Loucy (cell line): Measurements from ENCODE around the gene SHROOM2.

ENCODE experiments used
- H2AFZ ChIP-seq: fragments of 200-600 bp; sonication (generic); 2 replicates; pipeline ENCODE4 v1.6.0; 2016; ENCODE audit warnings: antibody characterized with exemption, mild to moderate bottlenecking, low read length, moderate library complexity
- H3F3A ChIP-seq: fragments of 200-600 bp; 2 replicates; pipeline ENCODE4 v1.6.0; 2016; ENCODE audit warnings: antibody characterized with exemption, low read depth, mild to moderate bottlenecking
- H3K27me3 ChIP-seq: fragments of 200-600 bp; sonication (generic); 2 replicates; pipeline ENCODE4 v1.6.1; 2014; ENCODE audit warnings: low read length, mild to moderate bottlenecking; ENCODE audit not compliant: insufficient read depth, poor library complexity, severe bottlenecking
- H3K36me3 ChIP-seq: fragments of 200-600 bp; sonication (generic); 2 replicates; pipeline ENCODE4 v1.6.1; 2016; ENCODE audit warnings: low read length; ENCODE audit not compliant: insufficient read depth
- H3K4me1 ChIP-seq: fragments of 200-600 bp; sonication (generic); 2 replicates; pipeline ENCODE4 v1.5.1; 2014; ENCODE audit warnings: low read length, mild to moderate bottlenecking; ENCODE audit not compliant: insufficient read depth, poor library complexity, severe bottlenecking
- H3K4me2 ChIP-seq: fragments of 200-600 bp; sonication (generic); 2 replicates; pipeline ENCODE4 v1.6.0; 2014; ENCODE audit warnings: antibody characterized with exemption, low read length, low read depth, mild to moderate bottlenecking; ENCODE audit not compliant: poor library complexity, severe bottlenecking
- H3K4me3 ChIP-seq: fragments of 200-600 bp; sonication (generic); 2 replicates; pipeline ENCODE4 v1.5.1; 2014; ENCODE audit warnings: low read length, mild to moderate bottlenecking, mixed read lengths; ENCODE audit not compliant: poor library complexity, severe bottlenecking
- H3K79me2 ChIP-seq: fragments of 200-600 bp; sonication (generic); 2 replicates; pipeline ENCODE4 v1.6.1; 2014; ENCODE audit warnings: low read length; ENCODE audit not compliant: insufficient read depth
- H3K9ac ChIP-seq: fragments of 200-600 bp; sonication (generic); 2 replicates; pipeline ENCODE4 v1.6.0; 2014; ENCODE audit warnings: mild to moderate bottlenecking, low read depth, low read length, moderate library complexity; ENCODE audit not compliant: poor library complexity, severe bottlenecking
- H3K9me2 ChIP-seq: fragments of 200-600 bp; sonication (generic); replicated peaks from 2 replicates; pipeline ENCODE4 v1.6.1; 2016; ENCODE audit warnings: low read depth, low read length, mixed read lengths
- H3K9me3 ChIP-seq: fragments of 200-600 bp; sonication (generic); 2 replicates; pipeline ENCODE4 v1.6.1; 2014; ENCODE audit warnings: mild to moderate bottlenecking, antibody characterized with exemption, low read length, low read depth; ENCODE audit not compliant: insufficient read depth
- H4K20me1 ChIP-seq: fragments of 200-600 bp; sonication (generic); 2 replicates; pipeline ENCODE4 v1.6.0; 2014; ENCODE audit warnings: antibody characterized with exemption, low read length, mild to moderate bottlenecking; ENCODE audit not compliant: insufficient read depth, poor library complexity, severe bottlenecking
- EZH2phosphoT487 ChIP-seq: fragments of 200-600 bp; IDR thresholded peaks from 2 replicates; pipeline ENCODE4 v1.6.1; 2018; ENCODE audit warnings: antibody characterized with exemption, mild to moderate bottlenecking, moderate library complexity, borderline replicate concordance
- TF ChIP-seq, protein P1 (sequence below): fragments of 200-600 bp; sonication (generic); conservative IDR thresholded peaks from 2 replicates; pipeline ENCODE4 v1.5.1; 2014; ENCODE audit warnings: mild to moderate bottlenecking, antibody characterized with exemption, low read length

SHROOM2 gene

GRCh38 chrX:9876201-9876600, 90.0 kb downstream of the SHROOM2 start:
- Histone ChIP-seq H3K36me3 (no peaks in the 10 kb centered on the region), H3K9me2 (no peaks in the 10 kb centered on the region), H3K9me3 (no peaks in the 10 kb centered on the region), H3K4me2 (no peak overlapping the region), H3K4me3 (no peak overlapping the region), H2AFZ (no peak overlapping the region), H3K9ac (no peak overlapping the region), H3K27me3 (no peaks in the 10 kb centered on the region), H4K20me1 (no peaks in the 10 kb centered on the region), H3K79me2 (no peaks in the 10 kb centered on the region), H3K4me1 (peaks cover 6% of the 10 kb centered on the region), H3F3A (no peaks in the 10 kb centered on the region)
- no peak for TF ChIP-seq EZH2phosphoT487
- TF ChIP-seq, protein P1, sequence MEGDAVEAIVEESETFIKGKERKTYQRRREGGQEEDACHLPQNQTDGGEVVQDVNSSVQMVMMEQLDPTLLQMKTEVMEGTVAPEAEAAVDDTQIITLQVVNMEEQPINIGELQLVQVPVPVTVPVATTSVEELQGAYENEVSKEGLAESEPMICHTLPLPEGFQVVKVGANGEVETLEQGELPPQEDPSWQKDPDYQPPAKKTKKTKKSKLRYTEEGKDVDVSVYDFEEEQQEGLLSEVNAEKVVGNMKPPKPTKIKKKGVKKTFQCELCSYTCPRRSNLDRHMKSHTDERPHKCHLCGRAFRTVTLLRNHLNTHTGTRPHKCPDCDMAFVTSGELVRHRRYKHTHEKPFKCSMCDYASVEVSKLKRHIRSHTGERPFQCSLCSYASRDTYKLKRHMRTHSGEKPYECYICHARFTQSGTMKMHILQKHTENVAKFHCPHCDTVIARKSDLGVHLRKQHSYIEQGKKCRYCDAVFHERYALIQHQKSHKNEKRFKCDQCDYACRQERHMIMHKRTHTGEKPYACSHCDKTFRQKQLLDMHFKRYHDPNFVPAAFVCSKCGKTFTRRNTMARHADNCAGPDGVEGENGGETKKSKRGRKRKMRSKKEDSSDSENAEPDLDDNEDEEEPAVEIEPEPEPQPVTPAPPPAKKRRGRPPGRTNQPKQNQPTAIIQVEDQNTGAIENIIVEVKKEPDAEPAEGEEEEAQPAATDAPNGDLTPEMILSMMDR = no peak

- Histone ChIP-seq H3K9me3 (no peaks in the 10 kb centered on the region), H3K9ac (no peak overlapping the region), H3K4me1 (peaks cover 6% of the 10 kb centered on the region), H3K79me2 (no peaks in the 10 kb centered on the region), H3K4me2 (no peak overlapping the region), H3K4me3 (no peak overlapping the region), H3K36me3 (no peaks in the 10 kb centered on the region), H3F3A (no peaks in the 10 kb centered on the region), H2AFZ (no peak overlapping the region), H3K27me3 (no peaks in the 10 kb centered on the region), H4K20me1 (no peaks in the 10 kb centered on the region), H3K9me2 (no peaks in the 10 kb centered on the region)
- no peak for TF ChIP-seq EZH2phosphoT487
- TF ChIP-seq, protein P1 = no peak
Observed at GRCh38 chrX:9878146-9878820, 92.1 kb downstream of the SHROOM2 start.

GRCh38 chrX:9880237-9880636, 94.0 kb downstream of the SHROOM2 start:
- no peaks in the 10 kb centered on the region for H3K9me2 ChIP-seq
- no peak for TF ChIP-seq EZH2phosphoT487
- TF ChIP-seq, protein P1 = no peak
- H2AFZ ChIP-seq = no peak overlapping the region
- no peaks in the 10 kb centered on the region for H3K27me3 ChIP-seq
- no peaks in the 10 kb centered on the region for H3K9me3 ChIP-seq
- H4K20me1 ChIP-seq = no peaks in the 10 kb centered on the region
- no peak overlapping the region for H3K4me3 ChIP-seq
- no peaks in the 10 kb centered on the region for H3K79me2 ChIP-seq
- no peaks in the 10 kb centered on the region for H3K36me3 ChIP-seq
- H3K4me1 ChIP-seq = peaks cover 6% of the 10 kb centered on the region
- H3K4me2 ChIP-seq = no peak overlapping the region
- no peaks in the 10 kb centered on the region for H3F3A ChIP-seq
- no peak overlapping the region for H3K9ac ChIP-seq
